Mammary epithelial cell (primary cell): ENCODE results near the gene CACNA2D4.

Source experiments
- CTCF ChIP-seq, 2 donors: IDR thresholded peaks in 1 of 2; conservative IDR thresholded peaks in 1 of 2; 2 replicates each; pipeline ENCODE4 v1.5.1; 2011 to 2012; ENCODE audit warnings: inconsistent platforms in 2 of 2, low read length in 2 of 2, mild to moderate bottlenecking in 2 of 2, control low read depth in 1 of 2, low read depth in 1 of 2; ENCODE audit not compliant: insufficient read depth in 1 of 2; ENCODE audit errors: extremely low read depth in 1 of 2
- EZH2 ChIP-seq: IDR thresholded peaks from 2 replicates; pipeline ENCODE4 v1.6.1; 2012; ENCODE audit warnings: low read length, inconsistent platforms, borderline replicate concordance

GRCh38 chr12:1799051-1799881, 119.2 kb downstream of the CACNA2D4 start:
- TF ChIP-seq EZH2: no peak
- no peak for TF ChIP-seq CTCF (conservative IDR thresholded peaks at IDR 0.05 in 1 of 2, IDR thresholded peaks at IDR 0.05 in 1 of 2; ENCODE audit: extremely low read depth in 1 of 2, insufficient read depth in 1 of 2, low read depth in 1 of 2, low read length in 2 of 2)
